ENCODE data around the gene ERGIC1.
A peak's percentile ranks its signal among the peaks of the same experiment; 100 is the strongest.

The ERGIC1 gene

GRCh38 chr5:172952034-172952511, 118.0 kb downstream of the ERGIC1 start:
- Mint-ChIP-seq H3K4me1 (no peaks in the 10 kb centered on the region), H3K27ac (no peak overlapping the region), H3K27me3 (no peaks in the 10 kb centered on the region), H3K36me3 (no peaks in the 10 kb centered on the region), H3K4me3 (no peak overlapping the region), H3K9me3 (no peaks in the 10 kb centered on the region)

GRCh38 chr5:172953776-172954675, 120.0 kb downstream of the ERGIC1 start:
- Mint-ChIP-seq H3K4me3 (no peak overlapping the region), H3K9me3 (no peaks in the 10 kb centered on the region), H3K36me3 (no peaks in the 10 kb centered on the region), H3K4me1 (peaks cover 4% of the 10 kb centered on the region), H3K27me3 (no peaks in the 10 kb centered on the region), H3K27ac (no peak overlapping the region)

GRCh38 chr5:172954751-172955159, 120.7 kb downstream of the ERGIC1 start:
- Mint-ChIP-seq H3K27ac (no peak overlapping the region), H3K4me1 (peaks cover 4% of the 10 kb centered on the region), H3K9me3 (no peaks in the 10 kb centered on the region), H3K27me3 (no peaks in the 10 kb centered on the region), H3K36me3 (no peaks in the 10 kb centered on the region), H3K4me3 (no peak overlapping the region)

- no peaks in the 10 kb centered on the region for H3K36me3 Mint-ChIP-seq
These were observed 122.2 kb downstream of the ERGIC1 start for GRCh38 chr5:172956228-172956627.

GRCh38 chr5:172956936-172957335, 122.9 kb downstream of the ERGIC1 start:
- Mint-ChIP-seq H3K4me3 (no peak overlapping the region), H3K4me1 (peaks cover 21% of the 10 kb centered on the region), H3K36me3 (peaks cover 5% of the 10 kb centered on the region), H3K9me3 (no peaks in the 10 kb centered on the region), H3K27ac (no peak overlapping the region), H3K27me3 (no peaks in the 10 kb centered on the region)

More at GRCh38 chr5:172956228-172956627, 122.2 kb downstream of the ERGIC1 start:
- no peak overlapping the region for H3K4me3 Mint-ChIP-seq
- H3K4me1 Mint-ChIP-seq, result peaks cover 14% of the 10 kb centered on the region
- H3K9me3 Mint-ChIP-seq, result no peaks in the 10 kb centered on the region
- H3K27me3 Mint-ChIP-seq, result no peaks in the 10 kb centered on the region
- no peak overlapping the region for H3K27ac Mint-ChIP-seq

GRCh38 chr5:172957458-172957857, 123.4 kb downstream of the ERGIC1 start:
- H3K4me3 Mint-ChIP-seq, result peak overlapping the region; percentile 56

GRCh38 chr5:172958331-172959046, 124.4 kb downstream of the ERGIC1 start:
- no peaks in the 10 kb centered on the region for H3K27me3 Mint-ChIP-seq
- H3K4me1 Mint-ChIP-seq, result peaks cover 21% of the 10 kb centered on the region
- peak overlapping the region; percentile 96 for H3K4me3 Mint-ChIP-seq
- H3K9me3 Mint-ChIP-seq, result no peaks in the 10 kb centered on the region
- H3K27ac Mint-ChIP-seq, result peak overlapping the region; percentile 96
- peaks cover 5% of the 10 kb centered on the region for H3K36me3 Mint-ChIP-seq

More at GRCh38 chr5:172957458-172957857, 123.4 kb downstream of the ERGIC1 start:
- Mint-ChIP-seq H3K4me1 (peaks cover 21% of the 10 kb centered on the region), H3K36me3 (peaks cover 5% of the 10 kb centered on the region), H3K27me3 (no peaks in the 10 kb centered on the region), H3K27ac (peak overlapping the region; percentile 9), H3K9me3 (no peaks in the 10 kb centered on the region)

- H3K4me3 Mint-ChIP-seq, result peak overlapping the region; percentile 96
- H3K36me3 Mint-ChIP-seq, result peaks cover 9% of the 10 kb centered on the region
- no peaks in the 10 kb centered on the region for H3K9me3 Mint-ChIP-seq
- peaks cover 21% of the 10 kb centered on the region for H3K4me1 Mint-ChIP-seq
- H3K27me3 Mint-ChIP-seq, result no peaks in the 10 kb centered on the region
- peak overlapping the region; percentile 96 for H3K27ac Mint-ChIP-seq
These were observed 126.1 kb downstream of the ERGIC1 start for GRCh38 chr5:172959824-172960799.

- H3K4me1 Mint-ChIP-seq, result no peaks in the 10 kb centered on the region
- peaks cover 2% of the 10 kb centered on the region for H3K27me3 Mint-ChIP-seq
- H3K4me3 Mint-ChIP-seq, result no peak overlapping the region
- H3K36me3 Mint-ChIP-seq, result peaks cover 12% of the 10 kb centered on the region
- H3K27ac Mint-ChIP-seq, result no peak overlapping the region
- no peaks in the 10 kb centered on the region for H3K9me3 Mint-ChIP-seq
These were observed 135.9 kb downstream of the ERGIC1 start for GRCh38 chr5:172969921-172970320.

- H3K27me3 Mint-ChIP-seq, result peaks cover 2% of the 10 kb centered on the region
- H3K36me3 Mint-ChIP-seq, result peaks cover 6% of the 10 kb centered on the region
- H3K27ac Mint-ChIP-seq, result no peak overlapping the region
- H3K4me1 Mint-ChIP-seq, result no peaks in the 10 kb centered on the region
- H3K4me3 Mint-ChIP-seq, result no peak overlapping the region
- no peaks in the 10 kb centered on the region for H3K9me3 Mint-ChIP-seq
These were observed 137.4 kb downstream of the ERGIC1 start for GRCh38 chr5:172971482-172971881.

GRCh38 chr5:172972552-172972951, 138.5 kb downstream of the ERGIC1 start:
- Mint-ChIP-seq H3K27me3 (peaks cover 2% of the 10 kb centered on the region), H3K36me3 (peaks cover 6% of the 10 kb centered on the region), H3K4me1 (no peaks in the 10 kb centered on the region), H3K9me3 (no peaks in the 10 kb centered on the region), H3K4me3 (no peak overlapping the region), H3K27ac (no peak overlapping the region)

- Mint-ChIP-seq H3K4me3 (no peak overlapping the region), H3K27me3 (peaks cover 2% of the 10 kb centered on the region), H3K36me3 (peaks cover 4% of the 10 kb centered on the region), H3K4me1 (no peaks in the 10 kb centered on the region), H3K27ac (no peak overlapping the region), H3K9me3 (no peaks in the 10 kb centered on the region)
These were observed 139.3 kb downstream of the ERGIC1 start for GRCh38 chr5:172973127-172973916.

- peaks cover 3% of the 10 kb centered on the region for H3K36me3 Mint-ChIP-seq
- no peak overlapping the region for H3K27ac Mint-ChIP-seq
- peaks cover 2% of the 10 kb centered on the region for H3K27me3 Mint-ChIP-seq
- H3K9me3 Mint-ChIP-seq, result no peaks in the 10 kb centered on the region
- H3K4me1 Mint-ChIP-seq, result peaks cover 6% of the 10 kb centered on the region
- no peak overlapping the region for H3K4me3 Mint-ChIP-seq
These were observed 139.9 kb downstream of the ERGIC1 start for GRCh38 chr5:172973931-172974330.

GRCh38 chr5:172975289-172975688, 141.2 kb downstream of the ERGIC1 start:
- no peaks in the 10 kb centered on the region for H3K36me3 Mint-ChIP-seq
- H3K27ac Mint-ChIP-seq, result no peak overlapping the region
- H3K4me1 Mint-ChIP-seq, result peaks cover 6% of the 10 kb centered on the region
- no peak overlapping the region for H3K4me3 Mint-ChIP-seq
- peaks cover 2% of the 10 kb centered on the region for H3K27me3 Mint-ChIP-seq
- no peaks in the 10 kb centered on the region for H3K9me3 Mint-ChIP-seq

All from activated naive CD4-positive, alpha-beta T cell treated with anti-CD3 and anti-CD28 coated beads, Interleukin-2, amount 50 U/mL, for 24 hours (primary cell).